ENCODE measurements around the gene CTBP1.

The CTBP1 gene

GRCh38 chr4:1168191-1169101 lies 80.5 kb downstream of the CTBP1 start:
- no peak for DNase-seq (ENCODE audit: low read depth)
- peak overlapping the region; percentile 54 for H3K4me3 ChIP-seq (ENCODE audit: low read depth, low read length)
- no peak for TF ChIP-seq CTCF (conservative IDR thresholded peaks at IDR 0.05; ENCODE audit: low read depth, low read length)

GRCh38 chr4:1167244-1167949 lies 81.5 kb downstream of the CTBP1 start:
- TF ChIP-seq CTCF (conservative IDR thresholded peaks at IDR 0.05; ENCODE audit: low read depth, low read length): peak; percentile 86
- peak; percentile 90 for DNase-seq (ENCODE audit: low read depth)
- peak overlapping the region; percentile 54 for H3K4me3 ChIP-seq (ENCODE audit: low read depth, low read length)

GRCh38 chr4:1166509-1167243 lies 82.3 kb downstream of the CTBP1 start:
- TF ChIP-seq CTCF (conservative IDR thresholded peaks at IDR 0.05; ENCODE audit: low read depth, low read length): no peak
- no peak overlapping the region for H3K4me3 ChIP-seq (ENCODE audit: low read depth, low read length)
- peak; percentile 55 for DNase-seq (ENCODE audit: low read depth)

GRCh38 chr4:1164956-1165545 lies 83.9 kb downstream of the CTBP1 start:
- no peak overlapping the region for H3K4me3 ChIP-seq (ENCODE audit: low read depth, low read length)
- DNase-seq (ENCODE audit: low read depth): no peak
- TF ChIP-seq CTCF (conservative IDR thresholded peaks at IDR 0.05; ENCODE audit: low read depth, low read length): no peak

- no peak for DNase-seq (ENCODE audit: low read depth)
- no peak for TF ChIP-seq CTCF (conservative IDR thresholded peaks at IDR 0.05; ENCODE audit: low read depth, low read length)
- H3K4me3 ChIP-seq (ENCODE audit: low read depth, low read length): no peak overlapping the region
Measured at GRCh38 chr4:1164444-1164843, 84.5 kb downstream of the CTBP1 start.

GRCh38 chr4:1164040-1164439 lies 84.9 kb downstream of the CTBP1 start:
- no peak overlapping the region for H3K4me3 ChIP-seq (ENCODE audit: low read depth, low read length)
- no peak for DNase-seq (ENCODE audit: low read depth)
- no peak for TF ChIP-seq CTCF (conservative IDR thresholded peaks at IDR 0.05; ENCODE audit: low read depth, low read length)
